DND-41 (cell line): ENCODE results near the gene VPS37D.

ENCODE experiments used
- ATAC-seq: fragments of 200-7000 bp; cut with Tn5 transposase; 3 replicates; pipeline ENCODE4 v1.9.1; 2021; ENCODE audit warnings: low read depth; ENCODE audit not compliant: insufficient read depth
- DNase-seq: peaks from one replicate; pipeline ENCODE4 v3.0.0-alpha.2; 2020
- H2AFZ ChIP-seq: 2 replicates; pipeline ENCODE4 v1.6.0; 2012; ENCODE audit warnings: low read depth, low read length
- H3K27ac ChIP-seq: 2 replicates; pipeline ENCODE4 v1.5.1; 2012; ENCODE audit warnings: low read length, inconsistent platforms
- H3K27me3 ChIP-seq: fragments of 200-600 bp; sonication (generic); 2 replicates; pipeline ENCODE4 v1.6.0; 2012; ENCODE audit warnings: low read length, mild to moderate bottlenecking, inconsistent platforms; ENCODE audit not compliant: insufficient read depth, poor library complexity
- H3K36me3 ChIP-seq: 2 replicates; pipeline ENCODE4 v1.5.1; 2012; ENCODE audit warnings: low read length, inconsistent platforms; ENCODE audit not compliant: insufficient read depth
- H3K4me1 ChIP-seq: 2 replicates; pipeline ENCODE4 v1.5.1; 2012; ENCODE audit warnings: mild to moderate bottlenecking, low read length; ENCODE audit not compliant: insufficient read depth
- H3K4me2 ChIP-seq: 2 replicates; pipeline ENCODE4 v1.6.0; 2012; ENCODE audit warnings: mild to moderate bottlenecking, moderate library complexity, low read length, inconsistent platforms; ENCODE audit not compliant: insufficient read depth
- H3K4me3 ChIP-seq, 2 experiments: fragments of 200-600 bp in 1 of 2; shearing (Covaris generic) in 1 of 2; 2 replicates each; pipeline ENCODE4 v1.5.1; 2012 to 2016; ENCODE audit warnings: inconsistent platforms in 2 of 2, low read length in 2 of 2, mild to moderate bottlenecking in 2 of 2, low read depth in 1 of 2, moderate library complexity in 1 of 2
- H3K79me2 ChIP-seq: 2 replicates; pipeline ENCODE4 v1.6.0; 2012; ENCODE audit warnings: low read length, inconsistent platforms; ENCODE audit not compliant: insufficient read depth
- H3K9ac ChIP-seq: 2 replicates; pipeline ENCODE4 v1.6.0; 2012; ENCODE audit warnings: low read depth, mild to moderate bottlenecking, inconsistent platforms, low read length, moderate library complexity
- H3K9me3 ChIP-seq: 2 replicates; pipeline ENCODE4 v1.5.1; 2012; ENCODE audit warnings: low read length, moderate library complexity, mild to moderate bottlenecking, inconsistent platforms; ENCODE audit not compliant: insufficient read depth, severe bottlenecking
- H4K20me1 ChIP-seq: 2 replicates; pipeline ENCODE4 v1.6.0; 2012; ENCODE audit warnings: low read length; ENCODE audit not compliant: insufficient read depth
- EZH2 ChIP-seq: IDR thresholded peaks from 3 replicates; pipeline ENCODE4 v1.6.1; 2012; ENCODE audit warnings: borderline replicate concordance, low read depth, mild to moderate bottlenecking, moderate library complexity, low read length, inconsistent platforms; ENCODE audit not compliant: severe bottlenecking
- TF ChIP-seq, protein P1 (sequence below): IDR thresholded peaks from 2 replicates; pipeline ENCODE4 v1.5.1; 2012; ENCODE audit warnings: borderline replicate concordance, low read length, moderate library complexity, mild to moderate bottlenecking; ENCODE audit not compliant: poor library complexity, severe bottlenecking; ENCODE audit errors: extremely low read depth

VPS37D gene

GRCh38 chr7:73716318-73716890 is 48.8 kb downstream of the VPS37D start:
- H3K4me3 ChIP-seq: no peak overlapping the region
- peaks cover 17% of the 10 kb centered on the region for H3K27me3 ChIP-seq
- no peak overlapping the region for H2AFZ ChIP-seq
- peaks cover 18% of the 10 kb centered on the region for H3K4me1 ChIP-seq
- no peaks in the 10 kb centered on the region for H3K79me2 ChIP-seq
- TF ChIP-seq, protein P1, sequence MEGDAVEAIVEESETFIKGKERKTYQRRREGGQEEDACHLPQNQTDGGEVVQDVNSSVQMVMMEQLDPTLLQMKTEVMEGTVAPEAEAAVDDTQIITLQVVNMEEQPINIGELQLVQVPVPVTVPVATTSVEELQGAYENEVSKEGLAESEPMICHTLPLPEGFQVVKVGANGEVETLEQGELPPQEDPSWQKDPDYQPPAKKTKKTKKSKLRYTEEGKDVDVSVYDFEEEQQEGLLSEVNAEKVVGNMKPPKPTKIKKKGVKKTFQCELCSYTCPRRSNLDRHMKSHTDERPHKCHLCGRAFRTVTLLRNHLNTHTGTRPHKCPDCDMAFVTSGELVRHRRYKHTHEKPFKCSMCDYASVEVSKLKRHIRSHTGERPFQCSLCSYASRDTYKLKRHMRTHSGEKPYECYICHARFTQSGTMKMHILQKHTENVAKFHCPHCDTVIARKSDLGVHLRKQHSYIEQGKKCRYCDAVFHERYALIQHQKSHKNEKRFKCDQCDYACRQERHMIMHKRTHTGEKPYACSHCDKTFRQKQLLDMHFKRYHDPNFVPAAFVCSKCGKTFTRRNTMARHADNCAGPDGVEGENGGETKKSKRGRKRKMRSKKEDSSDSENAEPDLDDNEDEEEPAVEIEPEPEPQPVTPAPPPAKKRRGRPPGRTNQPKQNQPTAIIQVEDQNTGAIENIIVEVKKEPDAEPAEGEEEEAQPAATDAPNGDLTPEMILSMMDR: no peak
- TF ChIP-seq EZH2: no peak
- H3K27ac ChIP-seq: no peak overlapping the region
- peaks cover 40% of the 10 kb centered on the region for H4K20me1 ChIP-seq
- no peak overlapping the region for H3K4me2 ChIP-seq
- DNase-seq (no peak), ATAC-seq (no peak)
- H3K36me3 ChIP-seq: no peaks in the 10 kb centered on the region
- H3K9me3 ChIP-seq: no peaks in the 10 kb centered on the region
- no peak overlapping the region for H3K9ac ChIP-seq

GRCh38 chr7:73717025-73717807 is 49.6 kb downstream of the VPS37D start:
- peaks cover 40% of the 10 kb centered on the region for H4K20me1 ChIP-seq
- H3K4me1 ChIP-seq: peaks cover 18% of the 10 kb centered on the region
- no peak overlapping the region for H2AFZ ChIP-seq
- no peaks in the 10 kb centered on the region for H3K9me3 ChIP-seq
- no peak overlapping the region for H3K27ac ChIP-seq
- ATAC-seq (peak; percentile 4; the same call in 1 of the 3 replicates), DNase-seq (no peak)
- no peak overlapping the region for H3K4me2 ChIP-seq
- no peaks in the 10 kb centered on the region for H3K36me3 ChIP-seq
- H3K9ac ChIP-seq: no peak overlapping the region
- no peak overlapping the region for H3K4me3 ChIP-seq
- peaks cover 17% of the 10 kb centered on the region for H3K27me3 ChIP-seq
- TF ChIP-seq, protein P1: no peak
- TF ChIP-seq EZH2: no peak
- H3K79me2 ChIP-seq: no peaks in the 10 kb centered on the region

- Histone ChIP-seq H2AFZ (no peak overlapping the region), H3K36me3 (no peaks in the 10 kb centered on the region), H3K4me1 (peaks cover 18% of the 10 kb centered on the region), H3K4me3 (no peak overlapping the region), H4K20me1 (peaks cover 34% of the 10 kb centered on the region), H3K79me2 (no peaks in the 10 kb centered on the region), H3K9ac (no peak overlapping the region), H3K4me2 (no peak overlapping the region), H3K27me3 (peaks cover 17% of the 10 kb centered on the region), H3K27ac (no peak overlapping the region), H3K9me3 (no peaks in the 10 kb centered on the region)
- no peak for TF ChIP-seq EZH2
- TF ChIP-seq, protein P1: no peak
- peak; percentile 96 for ATAC-seq
- DNase-seq: peak; percentile 73
Measured at GRCh38 chr7:73717991-73718405, 50.4 kb downstream of the VPS37D start.
